GM12878 (cell line): ENCODE measurements around the gene GM2A. TPM values are rescaled to one million over a fixed set of nuclear protein-coding genes. Genes with fewer than 3 reads are reported as not detected.

Experiments used
- ATAC-seq: fragments of 200-7000 bp; cut with Tn5 transposase; 3 replicates; pipeline ENCODE4 v1.9.1; 2020; ENCODE audit warnings: mild to moderate bottlenecking, moderate library complexity
- BruUV-seq: library from RNA; stranded (reverse); fragments of 400-500 nt; replicated peaks from 2 replicates; lab custom pipeline; 2021; lab: Mats Ljungman, UMichigan
- CTCF ChIA-PET: fragments of 300-600 bp; sonication (Branson Sonifier 250); formaldehyde crosslinking; extraction: SDS; loops from one replicate; lab custom pipeline; 2021; ENCODE audit warnings: inconsistent platforms; lab: Yijun Ruan, JAX
- POLR2A ChIA-PET: fragments of 350-600 bp; formaldehyde crosslinking; extraction: SDS; loops from one replicate; lab custom pipeline; 2021; ENCODE audit warnings: inconsistent platforms; lab: Charles Lee
- RAD21 ChIA-PET: fragments of 300-600 bp; sonication (Branson Sonifier 250); formaldehyde crosslinking; loops from one replicate; lab custom pipeline; 2023; ENCODE audit warnings: antibody characterized with exemption; ENCODE audit not compliant: unreplicated experiment; lab: Charles Lee
- SMC1A ChIA-PET: fragments of 300-600 bp; sonication (Branson Sonifier 250); formaldehyde crosslinking; loops from one replicate; lab custom pipeline; 2023; ENCODE audit not compliant: unreplicated experiment, uncharacterized antibody; lab: Charles Lee
- DNase-seq: peaks from one replicate; pipeline ENCODE4 v3.0.0-alpha.2; 2011; ENCODE audit warnings: low read depth, low spot score
- FAIRE-seq: peaks from 3 replicates; lab custom pipeline; 2011; peaks lifted over from hg19 to GRCh38; lab: Jason Lieb, UNC
- H2AFZ ChIP-seq: 2 replicates; pipeline ENCODE4 v1.6.0; 2011; ENCODE audit warnings: low read depth, low read length, control low read depth; ENCODE audit not compliant: control insufficient read depth
- H3K27ac ChIP-seq: 2 replicates; pipeline ENCODE4 v1.5.1; 2011; ENCODE audit warnings: control low read depth; ENCODE audit not compliant: control insufficient read depth, insufficient read depth
- H3K27me3 ChIP-seq, 2 experiments: replicated peaks in 1 of 2; 2 replicates each; pipeline versions ENCODE4 v1.6.0 to v1.6.1; 2011; ENCODE audit warnings: low read length in 1 of 2; ENCODE audit not compliant: control insufficient read depth in 2 of 2, insufficient read depth in 2 of 2
- H3K36me3 ChIP-seq, 2 experiments: 2 replicates each; pipeline ENCODE4 v1.5.1; 2011; ENCODE audit warnings: low read length in 1 of 2; ENCODE audit not compliant: control insufficient read depth in 2 of 2, insufficient read depth in 2 of 2
- H3K4me1 ChIP-seq: 2 replicates; pipeline ENCODE4 v1.6.1; 2011; ENCODE audit warnings: mild to moderate bottlenecking, low read length, moderate library complexity, mixed read lengths; ENCODE audit not compliant: control insufficient read depth, insufficient read depth
- H3K4me2 ChIP-seq: 2 replicates; pipeline ENCODE4 v1.6.0; 2011; ENCODE audit warnings: control low read depth; ENCODE audit not compliant: control insufficient read depth, insufficient read depth
- H3K4me3 ChIP-seq: fragments of 200-600 bp; sonication (generic); 2 replicates; pipeline ENCODE4 v1.5.1; 2016
- H3K79me2 ChIP-seq: 2 replicates; pipeline ENCODE4 v1.6.0; 2011; ENCODE audit warnings: low read length; ENCODE audit not compliant: control insufficient read depth, insufficient read depth
- H3K9ac ChIP-seq: 2 replicates; pipeline ENCODE4 v1.8.0; 2011; ENCODE audit warnings: low read length, control low read depth, mixed read lengths; ENCODE audit not compliant: control insufficient read depth, insufficient read depth
- H3K9me3 ChIP-seq: replicated peaks from 3 replicates; pipeline ENCODE4 v1.5.1; 2011; ENCODE audit warnings: mild to moderate bottlenecking, low read length; ENCODE audit not compliant: control insufficient read depth, insufficient read depth
- H4K20me1 ChIP-seq: 2 replicates; pipeline ENCODE4 v1.6.0; 2011; ENCODE audit not compliant: control insufficient read depth, insufficient read depth
- BCL11A ChIP-seq: IDR thresholded peaks from 2 replicates; pipeline ENCODE4 v1.6.1; 2011; ENCODE audit warnings: low read depth, low read length
- CEBPB ChIP-seq, 2 experiments: fragments of 150-350 bp in 1 of 2; IDR thresholded peaks; 2 replicates each; pipeline ENCODE4 v1.6.1; 2012 to 2014; ENCODE audit warnings: low read depth in 2 of 2, low read length in 2 of 2, borderline replicate concordance in 1 of 2, inconsistent platforms in 1 of 2
- EGR1 ChIP-seq, 2 experiments: IDR thresholded peaks; 1 replicate in 1 of 2; 2 replicates in 1 of 2; pipeline ENCODE4 v1.6.1; 2011 to 2012; ENCODE audit warnings: low read depth in 2 of 2, low read length in 2 of 2, borderline replicate concordance in 1 of 2, mild to moderate bottlenecking in 1 of 2, moderate library complexity in 1 of 2
- HDAC6 ChIP-seq: fragments of 200-600 bp; sonication (generic); IDR thresholded peaks from one replicate; pipeline ENCODE4 v1.8.0; 2017; ENCODE audit warnings: antibody characterized with exemption; ENCODE audit not compliant: unreplicated experiment
- JUNB ChIP-seq: IDR thresholded peaks from 2 replicates; pipeline ENCODE4 v1.6.1; 2016; ENCODE audit warnings: antibody characterized with exemption, mild to moderate bottlenecking
- KAT2A ChIP-seq: conservative IDR thresholded peaks from 2 replicates; pipeline ENCODE4 v1.6.1; 2011; ENCODE audit warnings: low read depth, low read length; ENCODE audit not compliant: control insufficient read depth
- LARP7 ChIP-seq: fragments of 450-650 bp; IDR thresholded peaks from 2 replicates; pipeline ENCODE4 v1.6.1; 2017; ENCODE audit warnings: mild to moderate bottlenecking
- NFXL1 ChIP-seq: fragments of 450-650 bp; IDR thresholded peaks from 2 replicates; pipeline ENCODE4 v1.6.1; 2017; ENCODE audit warnings: antibody characterized with exemption, mild to moderate bottlenecking, borderline replicate concordance
- RAD51 ChIP-seq: fragments of 450-650 bp; IDR thresholded peaks from 2 replicates; pipeline ENCODE4 v1.6.1; 2016; ENCODE audit warnings: moderate library complexity, mild to moderate bottlenecking, inconsistent platforms
- TAF1 ChIP-seq: IDR thresholded peaks from 2 replicates; pipeline ENCODE4 v1.6.1; 2011; ENCODE audit warnings: mild to moderate bottlenecking, low read depth, low read length, borderline replicate concordance
- TBL1XR1 ChIP-seq: IDR thresholded peaks from 2 replicates; pipeline ENCODE4 v1.6.1; 2012; ENCODE audit warnings: low read depth, low read length, improper control_type of control experiment
- ZNF24 ChIP-seq: fragments of 450-650 bp; IDR thresholded peaks from 2 replicates; pipeline ENCODE4 v1.6.1; 2017; ENCODE audit warnings: antibody characterized with exemption, mild to moderate bottlenecking
- in situ Hi-C: fragments of 300-500 bp; cut with MboI; formaldehyde crosslinking; loops from 9 replicates; pipeline ENCODE4 v1.14.3; 2018; ENCODE audit warnings: mixed read lengths
- intact Hi-C: fragments of 100-400 bp; cut with micrococcal nuclease; formaldehyde crosslinking; loops from one replicate; pipeline ENCODE4 v1.14.2; 2022; ENCODE audit not compliant: unreplicated experiment
- polyA plus RNA-seq, 11 experiments: library from polyadenylated mRNA; depleted of rRNA in 4 of 11; unstranded in 6 of 11; stranded (reverse) in 5 of 11; fragments of >200 nt; fragmentation: Nextera tagmentation in 4 of 11; fragmentation: Illumina TruSeq in 1 of 11; extraction: Ambion mirVana in 4 of 11; extraction: Trizol in 1 of 11; gene quantifications; 1 replicate in 1 of 11; 2 replicates in 10 of 11; pipeline versions ENCODE4 v1.2.1 to v1.2.3, GENCODE V29; 2011 to 2016; ENCODE audit warnings: inconsistent platforms in 2 of 11, missing spikeins in 2 of 11, low read depth in 1 of 11
- total RNA-seq, 4 experiments: library from RNA; depleted of rRNA in 3 of 4; stranded (reverse); fragments of >200 nt in 3 of 4; fragmentation: Illumina TruSeq in 1 of 4; extraction: Trizol in 1 of 4; gene quantifications; 2 replicates each; pipeline versions ENCODE4 v1.2.1 to v1.2.3, GENCODE V29; 2013 to 2021

Gene GM2A
- total and polyA plus RNA-seq, 10 of the 15 experiments (the other 5 are each of a cell fraction or from before 2014, with no cell fraction given), result 33.6 to 106 (median 68.2) TPM

DNA sequence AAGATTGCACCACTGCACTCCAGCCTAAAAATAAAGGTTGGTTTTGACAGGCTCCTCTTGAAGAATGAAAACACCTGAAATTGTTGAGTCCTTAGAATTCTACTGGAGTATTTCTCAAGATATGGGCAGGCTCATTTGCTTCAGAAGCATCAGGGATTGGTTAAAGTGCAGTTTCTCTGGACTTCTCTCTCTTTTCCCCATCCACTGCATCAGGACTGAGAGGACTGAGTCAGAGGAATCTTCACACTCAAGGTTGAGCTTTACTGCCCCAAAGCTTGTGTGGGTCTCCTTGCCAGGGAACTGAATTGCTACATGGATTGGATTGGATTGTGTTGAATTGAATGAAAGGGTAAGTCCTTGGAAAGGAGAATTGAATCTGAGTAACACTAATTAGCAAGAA lies 21.6 kb upstream of the GM2A start:
- Histone ChIP-seq H3K4me2 (no peak overlapping the region), H3K4me3 (no peak overlapping the region), H3K79me2 (no peaks in the 10 kb centered on the region; the same call in none of the 2 replicates), H2AFZ (no peak overlapping the region), H3K27ac (no peak overlapping the region)
- POLR2A ChIA-PET, result interaction anchor here (0.9 to 1.2 kb wide), 2 partner anchors 9 to 26 kb away, joined by 3 to 5 read pairs; no protein-coding TSS in a partner anchor
- no peak for ATAC-seq
- in situ Hi-C loops, result no loop called here
- no peak for TF ChIP-seq TAF1
- no peak for TF ChIP-seq ZNF24
- TF ChIP-seq TBL1XR1, result no peak
- no peak for TF ChIP-seq LARP7
- no peak for TF ChIP-seq JUNB
- TF ChIP-seq BCL11A, result no peak
- TF ChIP-seq KAT2A, result no peak
- no peak for TF ChIP-seq RAD51
- TF ChIP-seq HDAC6, result no peak
- no peak for TF ChIP-seq NFXL1
- no peak for TF ChIP-seq EGR1 (IDR thresholded peaks at IDR 0.05; ENCODE audit: borderline replicate concordance in 1 of 2, low read depth in 2 of 2, low read length in 2 of 2)
- TF ChIP-seq CEBPB (IDR thresholded peaks at IDR 0.05; ENCODE audit: borderline replicate concordance in 1 of 2, low read depth in 2 of 2, low read length in 2 of 2), result no peak
- TF ChIP-seq, all 136 proteins: peak for 0
- ChIA-PET SMC1A (interaction anchor here (0.8 to 1.9 kb wide), 5 partner anchors 8 to 17 kb away, joined by 3 to 5 read pairs (median 3); partner anchors contain the start of gene CCDC69), CTCF (interaction anchor here (1.3 kb wide), 1 partner anchor 67 kb away, joined by 3 read pairs; no protein-coding TSS in a partner anchor), RAD21 (no interaction called here)
- Histone ChIP-seq H4K20me1 (no peaks in the 10 kb centered on the region), H3K9me3 (no peaks in the 10 kb centered on the region), H3K4me1 (peaks cover 24% of the 10 kb centered on the region), H3K27me3 (no peaks in the 10 kb centered on the region), H3K9ac (no peak overlapping the region), H3K36me3 (no peaks in the 10 kb centered on the region)
- DNase-seq (no peak), FAIRE-seq (no peak)
- BruUV-seq, result no TSS peak
- intact Hi-C loops, result no loop called here
